ENCODE results near the gene ANKRD33.

ANKRD33 gene

DNA sequence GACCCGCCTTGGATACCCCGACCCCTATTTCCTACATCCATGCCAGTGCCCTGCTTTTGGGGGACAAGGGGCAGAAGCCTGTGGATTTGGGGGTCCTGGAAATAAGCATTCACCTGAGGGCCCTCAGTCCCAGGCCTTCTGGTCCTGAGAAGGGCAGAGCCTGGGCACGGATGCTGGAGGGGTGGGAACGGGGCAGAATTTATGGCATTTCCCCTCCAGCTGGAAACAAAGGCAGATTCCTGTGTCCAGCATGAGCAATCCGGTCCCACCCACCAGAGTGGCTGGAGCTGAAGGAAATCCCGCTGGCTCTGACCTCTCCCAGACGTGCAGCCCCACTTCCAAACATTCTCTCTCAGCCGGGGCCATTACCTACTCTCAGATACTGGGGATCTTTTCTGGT lies 9.3 kb downstream of the ANKRD33 start:
- in situ Hi-C loops (cut with MboI; ENCODE audit: low sequenced_read_pairs), result no loop called here

DNA sequence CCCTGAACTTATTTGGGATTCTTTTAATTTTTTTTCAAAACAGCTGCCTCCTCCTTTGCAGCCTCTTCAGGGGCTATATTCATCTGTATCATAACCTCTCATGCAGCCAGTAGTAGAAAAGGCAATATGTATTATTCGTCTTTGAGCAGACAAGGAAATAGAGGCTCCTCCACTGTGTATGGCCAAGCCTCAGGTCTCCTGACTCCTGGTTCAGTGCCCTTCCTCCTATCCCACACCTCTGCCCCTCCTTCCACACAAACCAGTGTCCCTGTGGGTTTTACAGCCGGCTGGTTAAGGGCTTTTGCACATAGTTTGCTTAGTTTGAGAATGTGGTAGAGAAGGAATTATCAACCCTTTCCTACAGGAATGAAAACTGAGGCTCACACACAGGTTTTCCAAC lies 10.6 kb downstream of the ANKRD33 start:
- in situ Hi-C loops (cut with MboI; ENCODE audit: low sequenced_read_pairs), result no loop called here

DNA sequence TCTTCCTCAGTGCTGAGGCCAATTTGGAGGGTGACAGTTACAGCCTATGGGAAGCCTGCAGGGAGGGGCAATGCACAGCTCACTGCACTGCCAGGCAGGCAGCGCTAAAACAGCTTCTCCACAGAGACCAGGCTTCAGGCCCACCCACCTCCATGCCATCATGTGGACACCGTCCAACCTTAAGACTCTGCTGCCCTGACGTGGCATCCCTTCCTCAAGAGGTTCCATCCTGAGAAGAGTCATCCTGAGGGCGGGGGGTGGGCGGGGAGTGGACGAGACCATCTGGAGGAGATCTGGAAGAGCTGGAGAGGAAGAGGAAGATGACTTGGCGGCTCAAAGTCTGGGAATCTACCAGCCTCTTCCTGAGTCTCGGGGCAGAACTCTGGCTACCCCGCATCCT lies 11.0 kb downstream of the ANKRD33 start:
- in situ Hi-C loops (cut with MboI; ENCODE audit: low sequenced_read_pairs), result no loop called here

DNA sequence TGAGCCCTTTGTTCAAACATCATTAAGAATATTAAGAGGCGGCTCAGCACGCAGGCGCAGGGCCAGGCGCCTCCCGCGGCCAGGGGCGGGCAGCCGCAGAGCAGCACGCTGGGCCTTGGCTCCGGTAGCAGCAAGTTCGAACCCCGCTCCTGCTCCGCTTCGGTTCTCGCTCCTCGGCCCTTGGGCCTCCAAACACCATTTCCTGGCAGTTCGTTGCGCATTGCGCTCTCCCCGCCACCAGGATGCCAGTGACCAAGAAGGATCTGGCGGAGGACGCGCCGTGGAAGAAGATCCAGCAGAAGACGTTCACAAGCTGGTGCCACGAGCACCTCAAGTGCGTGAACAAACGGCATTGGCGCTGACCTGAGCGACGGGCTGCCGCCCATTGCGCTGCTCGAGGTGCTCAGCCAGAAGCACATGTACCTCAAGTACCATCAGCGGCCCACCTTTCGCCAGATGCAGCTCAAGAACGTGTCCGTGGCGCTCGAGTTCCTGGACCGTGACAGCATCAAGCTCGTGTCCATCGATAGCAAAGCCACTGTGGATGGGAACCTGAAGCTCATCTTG lies 12.5 kb downstream of the ANKRD33 start:
- in situ Hi-C loops (cut with MboI; ENCODE audit: low sequenced_read_pairs), result no loop called here

- in situ Hi-C loops (cut with MboI; ENCODE audit: low sequenced_read_pairs), result no loop called here
Measured at GRCh38 chr12:51901121-51901817, 13.4 kb downstream of the ANKRD33 start.

DNA sequence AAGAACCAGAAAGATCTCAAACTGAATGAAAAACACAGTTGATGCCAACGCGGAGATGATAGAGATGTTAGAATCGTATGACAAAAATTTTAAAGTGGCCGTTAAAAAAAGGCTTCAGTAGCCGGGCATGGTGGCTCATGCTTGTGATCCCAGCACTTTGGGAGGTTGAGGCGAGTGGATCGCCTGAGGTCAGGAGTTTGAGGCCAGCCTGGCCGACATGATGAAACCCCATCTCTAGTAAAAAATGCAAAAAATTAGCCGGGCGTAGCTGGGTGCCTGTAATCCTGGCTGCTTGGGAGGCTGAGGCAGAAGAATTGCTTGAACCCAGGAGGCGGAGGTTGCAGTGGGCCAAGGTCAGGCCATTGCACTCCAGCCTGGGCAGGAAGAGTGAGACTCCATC lies 14.0 kb downstream of the ANKRD33 start:
- in situ Hi-C loops (cut with MboI; ENCODE audit: low sequenced_read_pairs), result no loop called here

- in situ Hi-C loops (cut with MboI; ENCODE audit: low sequenced_read_pairs), result no loop called here
Measured at GRCh38 chr12:51904951-51905470, 17.1 kb downstream of the ANKRD33 start.

- in situ Hi-C loops (cut with MboI; ENCODE audit: low sequenced_read_pairs), result no loop called here
Measured at GRCh38 chr12:51905471-51906429, 17.8 kb downstream of the ANKRD33 start.

GRCh38 chr12:51906430-51907082 lies 18.7 kb downstream of the ANKRD33 start:
- in situ Hi-C loops (cut with MboI; ENCODE audit: low sequenced_read_pairs), result no loop called here

- in situ Hi-C loops (cut with MboI; ENCODE audit: low sequenced_read_pairs), result no loop called here
Measured at GRCh38 chr12:51907083-51907855, 19.4 kb downstream of the ANKRD33 start, which contains the start of gene ACVRL1. Gene ACVRL1, plus strand, starts transcription at chr12:51907504. Its CDS starts 4,971 bp downstream, at chr12:51912475.

GRCh38 chr12:51907856-51908425 lies 20.0 kb downstream of the ANKRD33 start:
- in situ Hi-C loops (cut with MboI; ENCODE audit: low sequenced_read_pairs), result no loop called here

DNA sequence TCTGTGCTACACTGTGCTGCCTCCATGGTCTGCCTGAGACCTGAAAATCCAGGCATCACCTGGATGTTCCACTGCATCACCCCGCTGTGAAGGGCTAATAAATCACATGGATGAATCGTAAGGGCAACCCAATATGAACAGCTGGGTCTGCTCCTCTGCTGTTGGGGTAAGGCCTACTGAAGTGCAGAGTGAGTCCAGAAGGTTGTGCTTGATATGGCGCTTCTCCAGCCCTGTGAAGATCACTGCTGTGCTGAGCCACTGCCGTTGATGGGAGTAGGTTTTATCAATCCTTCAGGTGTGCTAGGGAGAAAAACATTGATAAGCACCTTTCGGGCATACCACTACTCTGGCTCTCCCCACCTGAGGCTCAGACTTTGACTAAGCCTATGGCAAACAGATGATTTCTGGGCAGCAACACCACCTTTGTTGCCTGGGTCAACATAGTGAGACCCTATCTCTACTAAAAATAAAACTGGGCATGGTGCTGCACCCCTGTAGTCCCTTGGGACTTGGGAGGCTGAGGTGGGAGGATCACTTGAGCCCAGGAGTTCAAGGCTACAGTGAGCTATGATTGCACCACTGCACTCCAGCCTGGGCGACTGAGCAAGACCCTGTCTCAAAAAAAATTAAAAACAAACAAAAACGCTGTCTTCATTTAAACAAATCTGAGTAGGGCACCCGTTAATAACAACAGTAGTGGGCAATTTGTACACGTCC lies 21.1 kb downstream of the ANKRD33 start:
- in situ Hi-C loops (cut with MboI; ENCODE audit: low sequenced_read_pairs), result no loop called here

- in situ Hi-C loops (cut with MboI; ENCODE audit: low sequenced_read_pairs), result no loop called here
Measured at GRCh38 chr12:51910168-51910567, 22.3 kb downstream of the ANKRD33 start.

DNA sequence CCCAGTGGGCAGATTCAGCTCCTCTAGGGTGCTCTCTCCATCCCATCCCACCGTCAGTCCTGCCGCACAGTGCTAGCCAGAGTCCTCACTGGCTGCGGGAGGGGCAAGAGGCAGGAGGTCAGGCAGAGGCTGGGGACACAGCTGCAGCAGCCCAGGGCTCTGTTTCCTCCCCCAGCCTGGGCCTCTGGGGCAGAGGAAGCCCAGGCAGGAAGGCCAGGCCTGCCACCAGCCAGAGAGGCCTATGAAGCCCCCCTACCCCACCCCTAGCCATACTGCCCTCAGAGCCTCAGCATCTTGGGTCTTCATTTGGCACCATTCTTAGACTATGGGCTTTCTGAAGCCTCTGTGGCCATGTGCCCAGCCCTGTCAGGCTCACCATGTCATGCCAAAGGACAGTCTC lies 22.8 kb downstream of the ANKRD33 start:
- in situ Hi-C loops (cut with MboI; ENCODE audit: low sequenced_read_pairs), result no loop called here

- in situ Hi-C loops (cut with MboI; ENCODE audit: low sequenced_read_pairs), result no loop called here
Measured at GRCh38 chr12:51911307-51911706, 23.4 kb downstream of the ANKRD33 start.

GRCh38 chr12:51911788-51912711 lies 24.1 kb downstream of the ANKRD33 start:
- in situ Hi-C loops (cut with MboI; ENCODE audit: low sequenced_read_pairs), result no loop called here

GRCh38 chr12:51913071-51914033 lies 25.4 kb downstream of the ANKRD33 start:
- in situ Hi-C loops (cut with MboI; ENCODE audit: low sequenced_read_pairs), result no loop called here
